A549 (cell line): Measurements from ENCODE around the gene LRIG1. TPM values are rescaled to one million over a fixed set of nuclear protein-coding genes. Genes with fewer than 3 reads are reported as not detected.

Experiments used
- ATAC-seq, 2 experiments: fragments of 200-7000 bp in 1 of 2; fragments of >200 bp in 1 of 2; cut with Nextera tagmentation in 1 of 2; cut with Tn5 transposase in 1 of 2; 3 replicates each; pipeline versions ENCODE4 v1.8.0 to v1.9.1; 2018 to 2020; ENCODE audit warnings: mild to moderate bottlenecking in 1 of 2, moderate library complexity in 1 of 2
- CTCF ChIA-PET: fragments of 300-600 bp; sonication (Branson Sonifier 250); formaldehyde crosslinking; extraction: SDS; loops from one replicate; lab custom pipeline; 2021; ENCODE audit warnings: antibody characterized with exemption, inconsistent platforms; lab: Yijun Ruan, JAX
- POLR2A ChIA-PET: fragments of 350-600 bp; formaldehyde crosslinking; extraction: SDS; loops from one replicate; lab custom pipeline; 2021; ENCODE audit warnings: antibody characterized with exemption, inconsistent platforms; lab: Yijun Ruan, JAX
- DNase-seq, 2 experiments: peaks; one replicate each; pipeline versions ENCODE4 v3.0.0 to v3.0.0-alpha.2; 2011 to 2016; ENCODE audit warnings: low read depth in 1 of 2, low spot score in 1 of 2
- FAIRE-seq: peaks from 2 replicates; lab custom pipeline; 2011; peaks lifted over from hg19 to GRCh38; lab: Jason Lieb, UNC
- H3K27ac ChIP-seq, 2 experiments: fragments of >200 bp; sonication (Bioruptor Twin); formaldehyde crosslinking; 3 replicates each; pipeline ENCODE4 v1.5.1; 2016 to 2017
- H3K4me1 ChIP-seq: fragments of >200 bp; sonication (Bioruptor Twin); formaldehyde crosslinking; 3 replicates; pipeline ENCODE4 v1.6.1; 2016
- H3K4me2 ChIP-seq: fragments of >200 bp; sonication (Bioruptor Twin); formaldehyde crosslinking; 3 replicates; pipeline ENCODE4 v1.6.1; 2016
- H3K4me3 ChIP-seq: fragments of >200 bp; sonication (Bioruptor Twin); formaldehyde crosslinking; 3 replicates; pipeline ENCODE4 v1.5.1; 2016
- H3K9me3 ChIP-seq: fragments of >200 bp; sonication (Bioruptor Twin); formaldehyde crosslinking; 3 replicates; pipeline ENCODE4 v1.6.1; 2016
- BHLHE40 ChIP-seq: IDR thresholded peaks from 2 replicates; pipeline ENCODE4 v1.6.1; 2012; ENCODE audit warnings: low read depth, low read length, inconsistent platforms
- CBX2 ChIP-seq: fragments of 200-600 bp; sonication (generic); IDR thresholded peaks from 2 replicates; pipeline ENCODE4 v1.6.1; 2016; ENCODE audit warnings: low read depth, mild to moderate bottlenecking, borderline replicate concordance
- CEBPB ChIP-seq, 2 experiments: fragments of >200 bp in 1 of 2; sonication (Bioruptor Twin) in 1 of 2; formaldehyde crosslinking in 1 of 2; IDR thresholded peaks; 2 replicates each; pipeline ENCODE4 v1.6.1; 2012 to 2016
- EP300 ChIP-seq, 2 experiments: fragments of >200 bp; sonication (Bioruptor Twin); formaldehyde crosslinking; IDR thresholded peaks; 2 replicates in 1 of 2; 3 replicates in 1 of 2; pipeline ENCODE4 v1.6.1; 2016 to 2017
- ESRRA ChIP-seq: fragments of 150-350 bp; IDR thresholded peaks from 2 replicates; pipeline ENCODE4 v1.6.1; 2014; ENCODE audit warnings: mild to moderate bottlenecking, low read length, borderline replicate concordance
- FOXS1 ChIP-seq: fragments of 250-450 bp; sonication (Bioruptor Pico); IDR thresholded peaks from 2 replicates; pipeline ENCODE4 v1.5.0; 2020; ENCODE audit warnings: mild to moderate bottlenecking, moderate library complexity
- HDAC2 ChIP-seq: fragments of 200-600 bp; sonication (generic); IDR thresholded peaks from 2 replicates; pipeline ENCODE4 v1.6.1; 2016
- HOXA7 ChIP-seq: fragments of 250-450 bp; sonication (Bioruptor Pico); IDR thresholded peaks from 2 replicates; pipeline ENCODE4 v1.5.0; 2020; ENCODE audit warnings: mild to moderate bottlenecking, moderate library complexity
- HOXB13 ChIP-seq: fragments of 250-450 bp; sonication (Bioruptor Pico); IDR thresholded peaks from 2 replicates; pipeline ENCODE4 v1.5.0; 2020; ENCODE audit warnings: low read depth, mild to moderate bottlenecking, moderate library complexity
- HOXB5 ChIP-seq: fragments of 250-450 bp; sonication (Bioruptor Pico); IDR thresholded peaks from 2 replicates; pipeline ENCODE4 v1.5.0; 2020; ENCODE audit warnings: mild to moderate bottlenecking, moderate library complexity
- KDM5A ChIP-seq: fragments of 200-600 bp; sonication (generic); IDR thresholded peaks from 2 replicates; pipeline ENCODE4 v1.6.1; 2016; ENCODE audit warnings: antibody characterized with exemption, mild to moderate bottlenecking
- MAX ChIP-seq: IDR thresholded peaks from 2 replicates; pipeline ENCODE4 v1.6.1; 2012
- MYC ChIP-seq: IDR thresholded peaks from 2 replicates; pipeline ENCODE4 v1.6.1; 2012; ENCODE audit warnings: mild to moderate bottlenecking, inconsistent platforms, low read length, improper control_type of control experiment, borderline replicate concordance
- PBX3 ChIP-seq: IDR thresholded peaks from 2 replicates; pipeline ENCODE4 v1.6.1; 2012
- POLR2AphosphoS2 ChIP-seq: conservative IDR thresholded peaks from 2 replicates; pipeline ENCODE4 v1.6.1; 2012; ENCODE audit warnings: low read length, improper control_type of control experiment, inconsistent platforms
- RARB ChIP-seq: fragments of 250-450 bp; sonication (Bioruptor Pico); IDR thresholded peaks from 2 replicates; pipeline ENCODE4 v1.8.0; 2021; ENCODE audit warnings: mild to moderate bottlenecking, moderate library complexity
- RCOR1 ChIP-seq: fragments of 150-350 bp; IDR thresholded peaks from 2 replicates; pipeline ENCODE4 v1.6.1; 2014; ENCODE audit warnings: antibody characterized with exemption, low read length, low read depth
- RFX5 ChIP-seq: fragments of 450-650 bp; IDR thresholded peaks from 2 replicates; pipeline ENCODE4 v1.7.1; 2014; ENCODE audit warnings: antibody characterized with exemption, mild to moderate bottlenecking, moderate library complexity
- RNF2 ChIP-seq: fragments of 200-600 bp; sonication (generic); IDR thresholded peaks from 2 replicates; pipeline ENCODE4 v1.6.1; 2016; ENCODE audit warnings: low read depth, mild to moderate bottlenecking, antibody characterized with exemption, moderate library complexity, borderline replicate concordance
- TFCP2L1 ChIP-seq: fragments of 250-450 bp; sonication (Bioruptor Pico); IDR thresholded peaks from 2 replicates; pipeline ENCODE4 v1.5.0; 2021; ENCODE audit warnings: mild to moderate bottlenecking
- ZC3H11A ChIP-seq: fragments of 450-650 bp; IDR thresholded peaks from 2 replicates; pipeline ENCODE4 v1.6.1; 2014; ENCODE audit warnings: antibody characterized with exemption, mild to moderate bottlenecking
- ZFP36 ChIP-seq: fragments of 450-650 bp; IDR thresholded peaks from 2 replicates; pipeline ENCODE4 v1.6.1; 2014; ENCODE audit warnings: borderline replicate concordance; ENCODE audit not compliant: partially characterized antibody
- ZNF302 ChIP-seq: fragments of 250-450 bp; sonication (Bioruptor Pico); IDR thresholded peaks from 2 replicates; pipeline ENCODE4 v1.9.0; 2021; ENCODE audit warnings: inconsistent platforms, mild to moderate bottlenecking, moderate library complexity
- WGBS: methylation state at CpG from one replicate; pipeline ENCODE4 v1.1.6; 2017; ENCODE audit errors: missing lambda C conversion rate; 5-methylcytosine and 5-hydroxymethylcytosine counted together
- polyA plus RNA-seq, 4 experiments: library from polyadenylated mRNA; depleted of rRNA in 3 of 4; stranded (reverse); fragments of >200 nt; fragmentation: RNase III in 1 of 4; extraction: RNeasy Plus Mini Kit Qiagen cat#74134 plus additional on column Dnase treatment in 1 of 4; gene quantifications; 2 replicates in 3 of 4; 3 replicates in 1 of 4; pipeline ENCODE4 v1.2.3, GENCODE V29; 2011 to 2017

The LRIG1 gene
- polyA plus RNA-seq, 2 of the 4 experiments (the other 2 are of a cell fraction) = 1.8 to 6.2 TPM

GRCh38 chr3:66517241-66517640, 16.4 kb upstream of the LRIG1 start (continued):
- no peak for TF ChIP-seq MYC
- TF ChIP-seq RFX5 = no peak
- TF ChIP-seq KDM5A = no peak
- no peak for TF ChIP-seq CBX2
- TF ChIP-seq PBX3 = no peak
- no peak for TF ChIP-seq ZFP36
- TF ChIP-seq CEBPB (IDR thresholded peaks at IDR 0.05) = no peak
- TF ChIP-seq BHLHE40 = no peak
- no peak for TF ChIP-seq RNF2

GRCh38 chr3:66508461-66508860, 7.6 kb upstream of the LRIG1 start:
- TF ChIP-seq POLR2AphosphoS2 = no peak
- TF ChIP-seq EP300 (IDR thresholded peaks at IDR 0.05) = no peak
- no peak for TF ChIP-seq PBX3
- no peak for TF ChIP-seq HDAC2
- no peak for TF ChIP-seq MAX
- TF ChIP-seq ZNF302 (CRISPR knock-in tag) = no peak
- no peak for TF ChIP-seq FOXS1
- no peak for TF ChIP-seq HOXB5 (CRISPR knock-in tag)
- no peak for TF ChIP-seq ZFP36
- no peak for TF ChIP-seq RFX5
- TF ChIP-seq RCOR1 = no peak
- no peak for TF ChIP-seq HOXA7
- no peak for TF ChIP-seq KDM5A
- no peak for TF ChIP-seq RNF2
- no peak for TF ChIP-seq RARB (CRISPR knock-in tag)
- Histone ChIP-seq H3K27ac (no peak overlapping the region), H3K4me1 (peaks cover 22% of the 10 kb centered on the region), H3K4me2 (no peak overlapping the region), H3K4me3 (no peak overlapping the region), H3K9me3 (no peaks in the 10 kb centered on the region)
- WGBS = 60% methylated on average over 7 of the region's 7 CpGs
- DNase-seq (no peak), ATAC-seq (no peak), FAIRE-seq (no peak)
- CTCF ChIA-PET = interaction anchor here (0.6 kb wide), 2 partner anchors 27 to 122 kb away, joined by 3 read pairs; no protein-coding TSS in a partner anchor
- POLR2A ChIA-PET = no interaction called here

GRCh38 chr3:66507423-66508260, 6.8 kb upstream of the LRIG1 start:
- POLR2A ChIA-PET = no interaction called here
- WGBS = 86% methylated on average over 8 of the region's 8 CpGs
- CTCF ChIA-PET = no interaction called here
- H3K27ac ChIP-seq = no peak overlapping the region
- DNase-seq = no peak
- no peak overlapping the region for H3K4me3 ChIP-seq
- no peak for FAIRE-seq
- no peak overlapping the region for H3K4me2 ChIP-seq
- peaks cover 22% of the 10 kb centered on the region for H3K4me1 ChIP-seq
- ATAC-seq = no peak
- no peaks in the 10 kb centered on the region for H3K9me3 ChIP-seq
- TF ChIP-seq CBX2 = no peak
- no peak for TF ChIP-seq RARB (CRISPR knock-in tag)
- no peak for TF ChIP-seq HOXA7
- no peak for TF ChIP-seq ZNF302 (CRISPR knock-in tag)
- TF ChIP-seq ZC3H11A = no peak
- TF ChIP-seq TFCP2L1 (CRISPR knock-in tag) = no peak
- TF ChIP-seq FOXS1 = no peak
- no peak for TF ChIP-seq ESRRA
- no peak for TF ChIP-seq KDM5A
- no peak for TF ChIP-seq HOXB13 (CRISPR knock-in tag)
- no peak for TF ChIP-seq POLR2AphosphoS2
